Measurements from ENCODE around the gene TEX264.
"Not testable (repeated sequence)": the region's sequence is repeated elsewhere in the genome, so short reads cannot be mapped to it uniquely, and the experiment has no call there.

TEX264 gene

GRCh38 chr3:51670823-51671733 lies at the start of gene TEX264:
Gene TEX264 (plus strand): TSS chr3:51671252. CDS start chr3:51674305, 3,053 bp downstream.
- Mint-ChIP-seq H3K4me1 (peaks cover 73% of the 10 kb centered on the region), H3K36me3 (peaks cover 11% of the 10 kb centered on the region), H3K9me3 (no peaks in the 10 kb centered on the region), H3K4me3 (peak within 1 kb of the TSS; percentile 91), H3K27me3 (no peaks in the 10 kb centered on the region), H3K27ac (peak within 1 kb of the TSS; percentile 85)

GRCh38 chr3:51622413-51622812 lies 48.6 kb upstream of the TEX264 start:
- Mint-ChIP-seq H3K27me3 (no peaks in the 10 kb centered on the region), H3K27ac (no peak overlapping the region), H3K36me3 (no peaks in the 10 kb centered on the region), H3K9me3 (no peaks in the 10 kb centered on the region), H3K4me1 (peaks cover 24% of the 10 kb centered on the region), H3K4me3 (no peak overlapping the region)

GRCh38 chr3:51622868-51623267 lies 48.2 kb upstream of the TEX264 start:
- peaks cover 23% of the 10 kb centered on the region for H3K4me1 Mint-ChIP-seq
- peaks cover 1% of the 10 kb centered on the region for H3K36me3 Mint-ChIP-seq
- H3K27me3 Mint-ChIP-seq = no peaks in the 10 kb centered on the region
- peak overlapping the region; percentile 73 for H3K27ac Mint-ChIP-seq
- no peak overlapping the region for H3K4me3 Mint-ChIP-seq
- no peaks in the 10 kb centered on the region for H3K9me3 Mint-ChIP-seq

- no peaks in the 10 kb centered on the region for H3K4me1 Mint-ChIP-seq
- no peak overlapping the region for H3K4me3 Mint-ChIP-seq
- peaks cover 18% of the 10 kb centered on the region for H3K36me3 Mint-ChIP-seq
- H3K27ac Mint-ChIP-seq = no peak overlapping the region
- no peaks in the 10 kb centered on the region for H3K9me3 Mint-ChIP-seq
- no peaks in the 10 kb centered on the region for H3K27me3 Mint-ChIP-seq
Measured at GRCh38 chr3:51630513-51630912, 40.5 kb upstream of the TEX264 start.

- Mint-ChIP-seq H3K4me1 (peaks cover 2% of the 10 kb centered on the region), H3K9me3 (no peaks in the 10 kb centered on the region), H3K4me3 (no peak overlapping the region), H3K27me3 (no peaks in the 10 kb centered on the region), H3K36me3 (peaks cover 19% of the 10 kb centered on the region), H3K27ac (no peak overlapping the region)
Measured at GRCh38 chr3:51637144-51637940, 33.7 kb upstream of the TEX264 start.

- H3K36me3 Mint-ChIP-seq = peaks cover 19% of the 10 kb centered on the region
- no peak overlapping the region for H3K27ac Mint-ChIP-seq
- peaks cover 4% of the 10 kb centered on the region for H3K4me1 Mint-ChIP-seq
- H3K4me3 Mint-ChIP-seq = no peak overlapping the region
- H3K27me3 Mint-ChIP-seq = no peaks in the 10 kb centered on the region
- H3K9me3 Mint-ChIP-seq = no peaks in the 10 kb centered on the region
Measured at GRCh38 chr3:51637941-51638471, 33.0 kb upstream of the TEX264 start.

GRCh38 chr3:51642462-51642861 lies 28.6 kb upstream of the TEX264 start:
- Mint-ChIP-seq H3K27me3 (no peaks in the 10 kb centered on the region), H3K9me3 (no peaks in the 10 kb centered on the region), H3K4me3 (no peak overlapping the region), H3K36me3 (peaks cover 35% of the 10 kb centered on the region), H3K4me1 (peaks cover 4% of the 10 kb centered on the region), H3K27ac (no peak overlapping the region)

- no peaks in the 10 kb centered on the region for H3K9me3 Mint-ChIP-seq
- no peak overlapping the region for H3K27ac Mint-ChIP-seq
- H3K27me3 Mint-ChIP-seq = no peaks in the 10 kb centered on the region
- H3K4me3 Mint-ChIP-seq = no peak overlapping the region
- peaks cover 4% of the 10 kb centered on the region for H3K4me1 Mint-ChIP-seq
- H3K36me3 Mint-ChIP-seq = peaks cover 47% of the 10 kb centered on the region
Measured at GRCh38 chr3:51646091-51646490, 25.0 kb upstream of the TEX264 start.

GRCh38 chr3:51652103-51652502 lies 18.9 kb upstream of the TEX264 start:
- not testable (repeated sequence) for H3K27ac Mint-ChIP-seq, H3K9me3 Mint-ChIP-seq, H3K4me1 Mint-ChIP-seq, H3K27me3 Mint-ChIP-seq, H3K4me3 Mint-ChIP-seq
- H3K36me3 Mint-ChIP-seq = peaks cover 31% of the 10 kb centered on the region

GRCh38 chr3:51653409-51653808 lies 17.6 kb upstream of the TEX264 start:
- not testable (repeated sequence) for H3K4me1 Mint-ChIP-seq, H3K9me3 Mint-ChIP-seq, H3K4me3 Mint-ChIP-seq, H3K27me3 Mint-ChIP-seq, H3K27ac Mint-ChIP-seq
- peaks cover 30% of the 10 kb centered on the region for H3K36me3 Mint-ChIP-seq

GRCh38 chr3:51657234-51657633 lies 13.8 kb upstream of the TEX264 start:
- H3K27me3 Mint-ChIP-seq = no peaks in the 10 kb centered on the region
- H3K4me1 Mint-ChIP-seq = no peaks in the 10 kb centered on the region
- H3K36me3 Mint-ChIP-seq = peaks cover 8% of the 10 kb centered on the region
- H3K9me3 Mint-ChIP-seq = no peaks in the 10 kb centered on the region
- no peak overlapping the region for H3K4me3 Mint-ChIP-seq
- no peak overlapping the region for H3K27ac Mint-ChIP-seq

- Mint-ChIP-seq H3K27ac (no peak overlapping the region), H3K36me3 (peaks cover 12% of the 10 kb centered on the region), H3K9me3 (no peaks in the 10 kb centered on the region), H3K4me1 (no peaks in the 10 kb centered on the region), H3K27me3 (no peaks in the 10 kb centered on the region), H3K4me3 (no peak overlapping the region)
Measured at GRCh38 chr3:51659942-51660341, 11.1 kb upstream of the TEX264 start.

GRCh38 chr3:51662456-51662855 lies 8.6 kb upstream of the TEX264 start:
- Mint-ChIP-seq H3K36me3 (peaks cover 12% of the 10 kb centered on the region), H3K27ac (no peak overlapping the region), H3K9me3 (no peaks in the 10 kb centered on the region), H3K4me1 (peaks cover 13% of the 10 kb centered on the region), H3K27me3 (no peaks in the 10 kb centered on the region), H3K4me3 (no peak overlapping the region)

- Mint-ChIP-seq H3K27ac (no peak overlapping the region), H3K27me3 (no peaks in the 10 kb centered on the region), H3K4me1 (peaks cover 55% of the 10 kb centered on the region), H3K9me3 (no peaks in the 10 kb centered on the region), H3K36me3 (no peaks in the 10 kb centered on the region), H3K4me3 (no peak overlapping the region)
Measured at GRCh38 chr3:51668756-51669155, 2.3 kb upstream of the TEX264 start.

- peaks cover 61% of the 10 kb centered on the region for H3K4me1 Mint-ChIP-seq
- no peaks in the 10 kb centered on the region for H3K9me3 Mint-ChIP-seq
- H3K27ac Mint-ChIP-seq = peak overlapping the region; percentile 20
- peak overlapping the region; percentile 37 for H3K4me3 Mint-ChIP-seq
- no peaks in the 10 kb centered on the region for H3K36me3 Mint-ChIP-seq
- no peaks in the 10 kb centered on the region for H3K27me3 Mint-ChIP-seq
Measured at GRCh38 chr3:51669241-51670052, 1.6 kb upstream of the TEX264 start.
